Glomerular endothelial cell (primary cell): ENCODE data around the gene FAM72A. TPM values are rescaled to one million over a fixed set of nuclear protein-coding genes. Genes with fewer than 3 reads are reported as not detected.
"Not testable (repeated sequence)": the region's sequence is repeated elsewhere in the genome, so short reads cannot be mapped to it uniquely, and the experiment has no call there.

ENCODE experiments used
- DNase-seq: peaks from one replicate; pipeline ENCODE4 v3.0.0-alpha.2; 2011; ENCODE audit warnings: low read depth, low spot score; ENCODE audit errors: extremely low read depth
- total RNA-seq: library from RNA; depleted of rRNA; stranded (reverse); fragments of >200 nt; gene quantifications from 2 replicates; pipeline ENCODE4 v1.2.3, GENCODE V29; 2015

Gene FAM72A
- total RNA-seq: 3.9 and 5.3 TPM in 2 replicates

- peak; percentile 99 for DNase-seq
Observed at GRCh38 chr1:206202789-206203363, at the start of gene FAM72A. Gene FAM72A (minus strand): TSS chr1:206202839. CDS start chr1:206202025, 814 bp downstream.

DNA sequence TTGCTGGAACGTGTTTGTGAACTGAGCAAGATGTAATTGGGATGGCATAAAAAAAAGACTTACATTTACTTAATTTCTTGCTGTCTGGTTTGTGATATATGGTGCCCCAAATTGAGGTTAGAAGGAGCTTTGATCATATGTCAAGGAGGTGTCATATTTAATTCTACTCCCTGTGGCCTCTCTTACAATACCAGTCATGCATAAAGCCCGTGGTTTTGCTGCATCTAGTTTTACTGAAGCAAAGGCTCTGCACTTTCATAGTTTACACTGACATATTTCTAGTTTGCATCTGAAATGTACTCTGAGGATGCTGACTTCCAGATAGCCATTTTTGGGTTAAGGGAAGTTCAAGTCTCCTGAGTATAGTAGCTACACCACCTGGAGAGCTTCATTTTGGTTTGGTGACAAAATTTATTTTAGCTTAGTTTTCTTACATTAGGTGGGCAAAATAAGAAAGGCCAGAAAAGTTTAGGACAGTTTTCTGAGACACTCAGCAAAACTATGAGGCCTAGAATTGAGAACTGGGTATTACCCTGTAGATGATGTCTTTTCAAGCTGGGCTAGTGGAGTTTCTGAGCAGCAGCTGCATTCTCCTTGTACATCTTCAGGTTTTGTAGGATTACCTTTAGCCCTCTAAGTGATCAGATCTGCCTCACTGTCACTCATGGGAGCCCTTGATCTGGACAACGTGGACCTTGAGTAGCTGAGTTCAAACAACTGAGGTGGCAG is 48.5 kb upstream of the FAM72A start:
- DNase-seq: not testable (repeated sequence)

DNA sequence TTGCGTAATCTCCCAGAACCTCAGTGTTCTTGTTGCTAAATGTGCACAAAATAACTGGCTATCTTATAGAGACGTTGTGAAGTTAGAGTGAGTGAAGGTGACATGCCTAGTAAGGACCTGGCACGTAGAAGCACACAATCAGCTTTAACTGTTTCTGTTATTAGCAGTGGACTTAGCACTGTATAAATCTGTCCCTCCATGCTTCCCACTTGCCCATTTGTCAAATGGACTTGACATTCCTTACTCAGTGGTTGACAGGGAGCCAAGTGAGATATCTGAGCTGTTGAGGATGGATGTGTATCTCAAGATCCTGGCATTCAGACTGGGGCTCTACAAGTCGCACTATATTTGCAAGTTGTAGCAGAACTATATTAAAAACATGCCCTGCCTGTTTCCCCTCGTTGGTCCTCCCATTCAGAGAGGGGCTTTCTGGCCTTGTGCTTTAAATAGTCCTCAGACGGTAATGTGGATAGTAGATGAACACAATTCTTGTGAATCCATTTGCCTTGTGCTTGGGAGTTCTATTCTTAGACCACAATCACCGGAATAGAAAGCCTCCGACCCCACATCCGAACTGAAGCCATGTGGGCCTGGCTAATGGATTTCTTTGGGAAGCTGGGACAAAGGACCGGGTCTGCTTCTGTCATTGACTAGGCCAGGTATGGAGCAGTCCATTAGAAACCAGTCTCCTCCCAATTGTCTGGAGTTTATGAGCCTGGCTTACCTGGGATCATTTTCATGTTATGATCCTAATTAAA is 43.7 kb upstream of the FAM72A start:
- not testable (repeated sequence) for DNase-seq

GRCh38 chr1:206245479-206245878 is 42.8 kb upstream of the FAM72A start:
- DNase-seq: not testable (repeated sequence)

- DNase-seq: not testable (repeated sequence)
Observed at GRCh38 chr1:206243335-206243734, 40.7 kb upstream of the FAM72A start.

GRCh38 chr1:206240288-206240687 is 37.6 kb upstream of the FAM72A start:
- DNase-seq: not testable (repeated sequence)

DNA sequence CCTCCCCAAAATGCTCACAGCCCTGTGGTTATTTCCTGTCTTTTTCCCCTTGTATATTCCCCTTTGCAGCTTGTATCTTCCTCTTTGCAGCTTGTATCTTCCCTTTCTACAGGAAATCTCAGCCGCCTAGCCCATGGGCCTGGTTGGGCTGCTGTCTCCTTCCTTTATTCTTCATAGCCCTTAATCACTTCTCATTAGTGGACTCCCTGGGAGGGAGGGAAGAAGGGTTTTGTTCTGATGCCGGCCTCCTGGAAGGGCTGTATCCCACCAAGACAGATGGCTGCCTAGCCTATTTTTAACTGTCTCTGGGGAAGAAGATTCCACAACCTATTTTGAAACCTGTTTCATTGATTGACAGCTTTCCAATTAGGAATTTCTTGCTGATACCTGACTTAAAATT is 32.6 kb upstream of the FAM72A start:
- not testable (repeated sequence) for DNase-seq

DNA sequence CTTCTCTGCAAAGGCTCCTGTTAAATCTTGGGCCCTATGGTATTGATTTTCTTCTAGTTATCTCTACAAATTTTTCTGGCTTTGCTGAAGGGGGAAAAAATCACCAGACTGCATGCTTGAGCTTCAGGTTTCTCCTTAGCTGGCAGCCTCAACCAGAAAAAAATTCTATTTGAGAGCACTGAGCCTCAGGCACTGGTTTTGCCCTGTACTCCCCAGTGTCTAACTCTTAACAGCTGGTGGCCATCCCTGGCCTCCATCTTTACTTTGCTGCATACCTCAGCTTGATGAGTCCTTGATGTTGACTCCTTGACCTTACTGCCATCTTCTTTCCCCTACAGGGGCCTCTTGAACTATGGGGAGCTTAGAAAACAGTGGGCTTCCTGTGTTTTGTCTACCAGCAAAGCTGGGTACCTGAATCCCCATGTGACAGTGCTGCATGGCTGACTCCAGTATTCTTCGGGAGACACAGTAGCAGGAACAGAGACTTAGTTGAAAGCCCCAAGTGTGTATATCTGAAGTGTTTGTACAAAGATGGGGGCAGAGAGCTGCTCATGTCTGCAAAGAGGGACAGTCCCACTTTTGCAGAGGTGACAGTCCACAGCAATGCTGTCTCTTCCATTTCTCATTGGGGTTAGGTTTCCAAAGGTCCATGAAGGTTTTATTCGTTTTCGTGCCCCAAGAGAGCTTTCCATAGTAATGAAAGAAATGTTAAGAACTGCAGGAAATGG is 31.7 kb upstream of the FAM72A start:
- DNase-seq: not testable (repeated sequence)

DNA sequence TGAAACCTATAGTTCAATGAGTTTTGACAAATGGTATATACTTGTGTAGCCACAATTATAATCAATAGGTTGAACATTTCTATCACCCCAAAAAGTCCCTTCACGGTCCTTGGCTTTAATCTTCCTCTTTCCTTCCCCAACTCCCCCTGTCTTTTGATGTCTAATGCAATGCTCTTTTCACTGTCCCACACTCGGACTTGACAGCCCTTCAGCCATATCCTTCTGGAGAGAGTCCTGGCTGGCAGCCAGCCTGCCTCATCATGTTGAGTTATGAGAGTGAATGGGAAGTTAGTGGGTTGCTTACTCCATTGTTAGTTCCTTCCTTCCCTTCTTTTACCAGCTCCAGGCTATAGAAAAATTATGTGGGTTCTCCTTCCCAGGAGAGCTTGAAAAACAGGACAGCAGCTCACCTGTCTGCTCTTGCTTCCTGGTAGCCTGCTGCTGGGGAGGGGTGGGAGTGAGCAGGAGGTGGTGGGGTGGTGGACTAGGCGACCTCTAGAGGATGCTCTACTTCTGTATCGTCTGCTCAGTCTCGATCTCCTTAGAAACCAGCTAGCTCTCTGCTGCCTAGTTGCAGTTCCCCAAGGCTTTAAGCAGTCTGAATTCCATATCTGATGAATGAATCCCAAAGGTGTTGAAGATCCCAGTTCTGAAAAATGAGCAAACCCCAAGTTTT is 30.5 kb upstream of the FAM72A start:
- DNase-seq: not testable (repeated sequence)

DNA sequence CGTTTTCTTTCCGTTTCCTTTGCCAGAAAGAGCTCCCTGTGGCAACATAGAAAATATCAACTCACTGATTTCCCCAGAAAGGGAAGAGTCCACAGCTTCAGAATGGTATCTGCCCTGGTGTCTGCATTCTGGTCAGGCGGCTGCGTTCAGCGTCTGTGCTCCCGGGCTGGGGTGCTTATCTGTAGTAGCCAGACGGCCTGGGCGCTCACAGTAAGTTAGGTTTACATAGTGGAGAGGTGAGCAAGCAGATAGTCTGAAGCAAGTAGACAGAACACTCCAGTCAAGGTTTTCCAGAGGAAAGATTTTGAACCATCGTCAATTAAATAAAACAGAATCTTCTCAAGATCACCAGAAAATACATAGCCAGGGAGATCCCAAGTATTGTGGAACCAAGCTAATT is 29.4 kb upstream of the FAM72A start:
- not testable (repeated sequence) for DNase-seq

DNA sequence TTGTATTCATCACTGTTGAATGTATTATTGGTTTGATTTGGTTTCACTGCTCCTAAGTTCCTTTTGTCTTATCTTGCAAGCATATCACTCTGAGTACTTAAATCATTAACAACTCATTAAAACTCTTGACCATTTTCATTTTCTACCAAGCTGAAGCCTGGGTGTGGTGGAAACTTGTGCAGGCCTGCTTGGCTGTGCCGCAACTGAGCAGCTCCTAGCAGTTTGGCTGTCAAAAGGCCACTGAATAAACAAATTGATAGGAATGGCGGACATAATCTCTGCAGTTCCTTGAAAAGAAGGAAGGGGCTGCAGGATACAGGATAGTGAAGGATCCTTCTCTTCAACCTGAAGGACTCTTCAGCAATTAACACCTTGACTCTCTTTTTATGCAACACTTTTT is 26.6 kb upstream of the FAM72A start:
- not testable (repeated sequence) for DNase-seq

GRCh38 chr1:206226886-206227285 is 24.2 kb upstream of the FAM72A start:
- not testable (repeated sequence) for DNase-seq

- DNase-seq: not testable (repeated sequence)
Observed at GRCh38 chr1:206225386-206225785, 22.7 kb upstream of the FAM72A start.

- not testable (repeated sequence) for DNase-seq
Observed at GRCh38 chr1:206224190-206224776, 21.6 kb upstream of the FAM72A start.

DNA sequence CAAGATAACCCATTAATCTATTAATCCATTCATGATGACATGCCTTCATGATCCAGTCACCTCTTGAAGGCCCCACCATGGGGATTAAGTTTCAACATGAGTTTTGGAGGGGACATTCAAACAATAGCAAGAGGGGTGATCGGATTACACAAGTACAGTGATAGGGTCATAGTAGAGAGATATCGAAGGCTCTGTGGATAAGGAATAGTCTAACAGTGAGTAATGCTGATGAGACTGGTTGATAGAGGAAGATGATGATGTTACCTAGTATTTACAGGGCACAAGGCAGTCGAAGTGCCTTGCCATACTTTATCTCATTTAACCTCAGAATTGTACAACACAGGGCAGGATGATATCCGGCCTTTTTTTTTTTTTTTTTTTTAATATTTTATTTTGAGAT is 18.9 kb upstream of the FAM72A start:
- DNase-seq: not testable (repeated sequence)

DNA sequence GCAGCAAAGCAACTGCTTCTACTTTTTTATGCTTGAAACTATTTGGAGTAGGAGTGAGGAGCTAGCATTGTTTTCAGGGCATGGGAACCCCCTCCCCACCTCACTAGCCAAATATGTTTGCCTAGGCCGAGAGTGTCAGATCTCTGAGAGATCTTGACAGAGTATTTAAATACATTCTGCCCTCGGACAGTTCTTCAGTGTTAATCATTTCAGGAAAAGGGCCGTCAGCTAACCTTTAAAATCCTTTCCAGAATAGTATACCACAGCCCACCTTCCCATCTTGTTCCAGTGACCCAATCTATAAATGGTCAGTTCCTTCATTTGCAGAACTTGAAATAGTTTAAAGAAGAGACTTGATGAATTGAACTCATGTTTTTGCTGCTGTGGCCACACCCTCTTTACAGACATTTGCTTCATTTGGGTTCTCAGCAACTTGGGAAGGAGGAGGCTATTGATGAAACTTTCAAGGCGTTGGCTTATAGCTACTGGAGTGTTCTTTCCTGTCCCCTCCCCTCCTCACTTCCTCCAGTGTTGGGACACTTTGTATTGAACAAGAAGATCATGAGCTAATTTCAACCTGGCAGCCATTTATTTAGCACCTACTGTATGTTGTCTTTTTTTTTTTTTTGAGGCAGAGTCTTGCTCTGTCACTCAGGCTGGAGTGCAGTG is 17.8 kb upstream of the FAM72A start:
- DNase-seq: not testable (repeated sequence)

DNA sequence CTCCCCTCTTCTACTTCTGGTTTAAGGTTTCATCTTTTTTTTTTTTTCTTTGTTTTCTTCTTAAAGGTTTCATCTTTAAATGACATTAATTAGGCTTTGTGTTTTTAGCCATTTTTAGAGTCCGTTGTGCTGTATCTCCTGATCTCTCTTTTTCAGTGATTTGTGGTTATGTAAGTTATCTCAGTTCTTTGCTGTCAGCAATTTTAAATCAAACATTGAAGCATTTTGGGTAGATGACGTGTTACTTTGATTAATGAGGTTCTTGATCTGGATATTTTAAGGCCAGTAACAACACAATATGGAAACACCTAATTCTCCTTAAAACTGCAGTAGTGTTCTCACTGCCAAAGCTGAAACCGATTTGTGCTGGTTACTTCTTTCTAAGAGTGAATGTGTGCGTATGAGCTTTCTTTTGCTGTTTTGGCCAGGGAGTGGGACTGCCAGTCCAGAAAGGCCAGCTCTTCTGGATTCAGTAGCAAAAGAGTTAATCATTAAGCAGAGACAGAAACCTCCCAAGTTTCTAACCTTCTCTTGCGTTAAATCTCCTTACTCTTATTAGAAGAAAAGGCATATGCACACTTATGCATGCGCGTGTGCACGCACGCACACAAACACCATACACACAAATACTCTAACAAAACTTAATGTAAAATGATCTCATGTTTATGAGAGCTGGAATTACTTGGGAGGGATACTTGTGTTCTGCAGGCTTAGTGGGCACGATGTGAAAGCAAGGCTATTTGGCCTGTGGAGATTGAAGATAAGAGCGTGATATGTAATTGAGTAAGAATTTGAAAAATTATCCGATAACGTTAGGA is 17.1 kb upstream of the FAM72A start:
- not testable (repeated sequence) for DNase-seq

- not testable (repeated sequence) for DNase-seq
Observed at GRCh38 chr1:206218765-206219164, 16.1 kb upstream of the FAM72A start.
